HG02588 (cell line): Measurements from ENCODE around the gene IRX2.

Experiments
- ATAC-seq: cut with Tn5 transposase; IDR thresholded peaks from one replicate; pipeline ENCODE4 v1.9.1; 2021; ENCODE audit warnings: mild to moderate bottlenecking, moderate library complexity; ENCODE audit not compliant: unreplicated experiment

Gene IRX2

DNA sequence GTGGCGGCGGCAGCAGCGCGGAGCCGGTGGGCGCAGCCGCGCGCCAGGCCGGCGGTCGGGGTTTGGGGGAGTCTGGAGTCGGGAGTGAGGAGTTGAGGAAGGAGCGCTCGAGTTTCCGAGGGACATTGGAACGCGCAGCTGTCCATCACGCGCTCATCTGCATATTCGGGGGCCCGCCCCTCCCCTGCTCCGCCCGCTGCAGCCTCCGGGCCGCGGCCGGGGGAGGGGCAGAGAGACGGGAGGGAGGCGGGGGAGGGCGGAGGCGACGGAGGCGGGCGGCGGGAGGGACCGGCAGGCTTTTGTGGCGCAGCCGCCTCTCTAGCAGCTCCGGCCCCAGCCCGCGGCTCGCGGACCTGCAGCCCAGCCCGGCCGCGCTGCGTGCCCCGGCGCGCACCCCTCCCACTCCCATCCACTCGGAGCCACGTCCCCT, at the start of gene IRX2:
Gene IRX2, minus strand, starts transcription at position 86 of the 430 bp plus-strand sequence. CDS start 264 bp downstream, outside the sequence.
- ATAC-seq: no peak

- ATAC-seq: no peak
Measured at GRCh38 chr5:2800035-2800434, 48.6 kb upstream of the IRX2 start.

GRCh38 chr5:2797981-2798380, 46.5 kb upstream of the IRX2 start:
- no peak for ATAC-seq

DNA sequence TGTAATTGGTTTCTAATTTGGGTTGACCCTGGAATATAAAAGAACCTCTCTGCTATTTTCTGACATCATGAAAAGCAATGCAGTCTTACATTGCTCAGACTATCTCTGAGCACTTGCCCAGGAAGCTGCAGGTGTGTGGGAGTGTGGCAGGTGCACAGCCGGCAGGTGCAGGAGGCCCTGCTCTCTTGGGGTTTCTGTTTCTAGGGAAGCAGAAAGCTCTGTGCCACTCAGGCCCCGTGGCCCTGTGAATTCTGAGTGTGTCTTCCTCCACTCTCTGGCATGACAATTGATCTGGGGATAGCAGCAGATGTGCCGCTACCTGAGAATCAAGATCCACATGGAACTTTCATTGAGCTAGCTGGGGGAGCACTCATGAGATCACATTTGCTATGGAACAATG, 45.7 kb upstream of the IRX2 start:
- ATAC-seq: no peak

- no peak for ATAC-seq
Measured at GRCh38 chr5:2783223-2783622, 31.7 kb upstream of the IRX2 start.

DNA sequence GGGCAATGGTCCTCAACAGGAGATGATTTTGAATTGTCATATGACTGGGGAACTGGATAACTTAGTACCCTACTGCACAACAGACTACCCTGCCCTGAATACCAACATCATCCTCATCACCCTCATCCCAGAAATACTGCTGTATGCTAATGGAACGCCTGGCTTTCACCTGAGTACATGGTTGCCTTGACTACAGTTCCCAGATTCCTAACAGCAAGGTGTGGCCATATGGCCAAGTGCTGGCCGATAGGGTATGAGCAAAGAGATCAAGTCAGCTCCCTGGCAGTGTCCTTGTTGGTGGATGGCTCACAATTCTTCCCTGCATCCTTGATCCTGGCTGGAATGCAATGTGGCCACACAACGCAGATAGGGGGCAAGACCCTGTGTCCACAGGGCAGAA, 31.2 kb upstream of the IRX2 start:
- no peak for ATAC-seq

DNA sequence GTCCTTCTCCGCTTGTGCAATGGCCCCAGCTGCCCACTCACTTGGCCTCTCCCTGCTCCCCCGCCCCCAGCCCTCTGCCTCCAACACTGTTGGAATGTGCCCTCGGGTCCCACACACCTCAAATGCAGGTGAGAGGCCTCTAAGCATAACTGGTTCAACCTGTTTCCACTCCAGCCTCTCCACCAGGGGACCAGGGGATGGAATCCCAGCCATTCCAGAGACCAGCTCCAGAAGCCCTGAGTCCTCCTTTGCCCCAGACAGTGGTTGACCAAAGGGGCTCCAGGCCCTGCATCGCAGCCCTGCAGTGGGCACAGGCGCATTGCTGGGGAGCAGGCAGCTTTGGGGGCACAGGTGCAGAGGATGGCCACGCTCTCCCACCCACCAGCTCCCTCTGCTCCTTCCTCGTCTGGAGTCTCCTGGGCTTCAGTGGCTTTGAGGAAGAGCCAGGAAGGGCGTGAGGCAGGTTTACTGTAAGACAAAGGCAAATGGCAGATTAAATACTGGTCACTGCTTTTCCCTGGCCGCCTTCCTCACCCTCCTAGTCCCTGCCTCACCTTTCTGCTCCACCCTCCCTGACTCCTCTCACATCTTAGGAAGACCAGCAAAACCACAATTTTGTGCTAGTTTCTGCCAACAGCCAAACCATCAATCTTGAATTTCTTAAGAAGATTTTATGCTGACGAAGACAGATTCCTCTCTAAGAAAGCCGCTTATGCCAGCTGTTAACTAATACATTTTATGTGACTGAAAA, 29.1 kb upstream of the IRX2 start:
- no peak for ATAC-seq

DNA sequence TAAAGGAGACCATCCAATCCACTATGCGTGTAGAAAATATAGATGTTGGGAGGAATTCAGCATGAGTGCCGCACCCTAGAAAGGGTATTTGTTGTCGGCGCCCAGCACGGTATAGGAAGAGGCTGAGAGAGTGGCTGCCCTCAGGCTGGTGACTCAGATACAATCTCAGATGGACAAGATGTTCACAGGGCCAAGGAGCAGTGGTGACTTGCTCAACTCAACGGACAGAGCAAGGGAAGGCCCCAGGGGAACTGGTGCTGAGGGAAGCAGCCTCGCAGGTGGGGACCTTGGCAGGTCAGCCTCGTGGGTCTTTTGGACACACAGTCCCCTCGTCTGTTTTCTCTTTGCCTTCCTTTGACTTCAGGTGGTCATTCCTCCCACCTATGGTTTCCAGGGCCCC, 28.0 kb upstream of the IRX2 start:
- no peak for ATAC-seq

DNA sequence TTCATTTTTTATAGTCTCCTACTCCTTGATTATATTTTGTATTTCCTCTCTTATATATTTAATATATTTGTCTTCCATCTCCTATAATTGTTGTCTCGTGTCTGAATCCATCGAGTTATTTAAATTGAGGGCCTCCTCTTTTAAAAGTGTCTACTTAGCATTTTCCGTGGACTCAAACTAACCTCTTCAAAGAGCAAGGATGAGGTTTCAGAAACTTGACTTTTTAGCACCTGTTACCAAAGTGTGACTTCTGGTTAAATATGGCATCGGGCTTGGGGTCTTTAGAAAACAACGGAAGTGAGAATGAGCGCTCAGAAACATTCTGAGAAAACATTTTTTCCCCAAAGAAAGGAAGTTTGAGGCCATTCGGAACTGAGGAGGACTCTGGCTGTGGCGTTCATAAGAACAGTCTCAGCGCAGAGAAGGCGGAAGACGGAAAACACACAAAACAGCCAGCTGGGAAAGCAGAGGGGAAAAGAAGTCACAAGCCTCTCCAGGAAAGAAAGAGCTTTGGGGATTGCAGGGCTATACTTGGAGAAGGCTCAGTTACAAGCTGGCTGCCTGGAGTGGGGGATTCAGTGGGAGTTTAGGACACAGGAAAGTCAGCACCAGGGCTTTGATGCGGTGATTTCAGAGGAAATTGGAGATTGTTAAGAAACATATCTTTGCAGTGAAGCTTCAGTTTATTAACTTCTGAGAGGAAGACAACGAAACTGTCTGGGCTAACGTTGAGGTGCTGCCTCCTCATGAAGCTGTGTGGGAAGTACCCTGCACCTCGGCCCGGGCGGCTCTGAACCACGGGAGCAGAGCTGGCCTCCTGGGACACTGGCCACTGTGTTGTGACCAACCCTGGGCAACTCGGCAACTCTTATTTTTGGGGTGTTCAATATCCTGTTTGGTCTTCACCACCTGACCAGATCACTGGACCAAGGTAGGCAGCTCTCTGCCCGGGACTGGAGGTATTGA, 25.1 kb upstream of the IRX2 start:
- ATAC-seq: no peak

GRCh38 chr5:2773327-2773726, 21.9 kb upstream of the IRX2 start:
- no peak for ATAC-seq

GRCh38 chr5:2767089-2767488, 15.6 kb upstream of the IRX2 start:
- ATAC-seq: no peak

GRCh38 chr5:2764581-2764980, 13.1 kb upstream of the IRX2 start:
- ATAC-seq: no peak

DNA sequence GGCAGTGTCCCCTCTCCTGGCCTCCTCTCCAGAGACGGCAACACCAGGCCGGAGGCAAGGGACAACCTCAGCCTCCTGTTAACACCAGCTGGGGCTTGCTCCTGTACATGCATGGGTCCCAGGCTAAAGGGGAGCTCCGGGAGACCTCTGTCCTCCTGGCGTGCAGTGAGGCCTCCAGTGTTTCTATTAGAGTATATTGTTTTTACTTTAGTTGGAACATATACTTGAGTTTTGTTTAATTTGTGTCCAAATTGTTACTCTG, 12.0 kb upstream of the IRX2 start:
- no peak for ATAC-seq

DNA sequence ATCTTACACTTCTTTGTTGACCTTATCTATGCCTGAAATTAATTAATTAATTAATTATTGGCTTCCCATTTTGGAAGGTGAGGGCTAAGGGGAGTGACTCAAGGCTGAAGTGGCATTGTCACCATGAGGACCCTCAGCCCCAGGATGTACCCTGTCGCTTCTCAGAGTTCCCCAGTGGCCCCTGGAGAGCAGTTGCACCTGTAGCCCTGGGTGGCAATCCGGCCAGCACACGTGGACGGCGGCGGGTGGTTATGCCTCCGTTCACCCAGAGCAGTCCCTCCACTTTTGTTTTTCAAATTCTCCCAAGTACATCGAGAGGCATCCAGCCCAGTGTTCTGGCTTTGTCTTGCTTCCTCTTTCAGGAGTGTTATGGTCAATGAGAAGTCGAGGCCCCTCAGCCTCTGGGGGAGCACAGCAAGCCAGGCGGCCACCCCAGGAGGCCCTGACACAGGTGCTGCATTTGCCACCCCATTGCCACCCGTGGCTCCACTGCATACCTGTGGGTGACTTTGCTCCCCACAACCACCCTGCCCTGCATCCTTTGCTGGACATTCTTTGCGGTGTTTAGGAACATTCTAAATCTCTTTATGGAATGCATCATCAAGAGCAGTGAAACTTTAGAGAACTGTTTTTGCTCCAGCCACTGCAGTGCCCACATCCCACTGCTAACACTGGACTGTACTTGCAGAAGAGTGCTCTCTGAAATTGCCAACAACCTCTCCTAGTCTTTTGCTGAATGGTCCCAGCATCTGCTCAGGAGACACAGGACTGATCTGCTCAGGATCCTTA, 11.5 kb upstream of the IRX2 start:
- ATAC-seq: no peak

DNA sequence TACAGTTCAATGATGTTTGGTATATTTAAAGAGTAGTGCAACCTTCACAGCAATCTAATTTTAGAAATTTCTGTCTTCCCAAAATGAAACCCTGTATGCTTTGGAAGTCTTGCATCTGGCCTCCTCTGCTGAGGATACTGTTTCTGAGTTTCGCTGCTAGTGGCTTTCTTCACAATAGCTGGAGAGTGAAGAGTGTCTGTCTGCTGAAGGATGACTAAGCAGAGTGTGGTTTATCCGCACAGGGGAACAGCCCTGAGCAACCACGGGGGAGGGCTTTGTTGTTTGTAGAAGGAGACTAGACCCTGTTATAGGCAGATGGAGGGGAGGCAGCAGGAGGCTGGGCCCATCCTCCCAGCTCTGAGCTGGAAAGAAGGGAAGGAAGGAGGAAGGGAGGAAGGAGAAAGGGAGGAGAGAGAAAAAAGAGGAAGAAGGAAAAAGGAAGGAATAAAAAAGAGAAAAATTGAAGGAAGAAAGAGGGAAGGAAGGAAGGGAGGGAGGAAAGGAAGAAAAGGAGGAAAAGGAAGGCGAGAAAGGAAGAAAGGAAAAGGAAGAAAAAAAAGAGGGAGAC, 10.5 kb upstream of the IRX2 start:
- ATAC-seq: no peak

GRCh38 chr5:2759696-2760461, 8.4 kb upstream of the IRX2 start:
- no peak for ATAC-seq

DNA sequence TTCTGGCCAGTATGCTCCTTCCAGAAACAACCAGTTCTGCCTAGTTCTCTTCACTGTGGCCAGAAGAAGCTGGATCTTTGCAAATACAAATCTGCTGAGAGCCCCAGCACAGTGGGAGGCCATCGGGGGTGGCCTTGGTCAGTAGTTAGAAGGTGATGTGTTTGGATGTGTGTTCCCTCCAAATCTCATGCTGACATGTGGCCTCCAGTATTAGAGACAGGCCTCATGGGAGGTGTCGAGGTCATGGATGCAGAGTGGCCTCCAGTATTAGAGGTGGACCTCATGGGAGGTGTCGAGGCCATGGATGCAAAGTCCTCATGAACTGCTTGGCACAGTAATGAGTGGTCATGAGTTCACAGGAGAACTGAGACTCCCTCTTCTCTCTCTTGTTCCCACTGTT, 7.6 kb upstream of the IRX2 start:
- no peak for ATAC-seq

DNA sequence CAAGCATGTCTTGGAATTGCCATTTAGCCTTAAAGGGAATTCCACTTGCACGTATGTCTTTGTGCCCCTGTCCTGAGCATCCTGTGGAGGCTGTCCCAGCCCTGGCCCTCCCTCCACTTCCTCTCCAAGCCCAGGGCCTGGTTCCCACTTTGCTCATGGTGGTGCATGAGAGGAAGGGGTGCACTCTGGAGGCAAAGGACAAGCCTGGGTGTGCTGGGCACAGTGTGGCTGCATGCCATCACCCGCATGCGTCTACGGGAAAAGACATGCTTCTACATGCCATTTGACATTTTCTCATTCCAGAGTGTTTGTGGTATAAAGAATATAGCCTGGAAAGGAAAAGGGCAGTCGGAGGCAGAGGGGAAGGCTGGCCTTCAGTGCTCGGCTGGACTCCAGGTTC, 7.2 kb upstream of the IRX2 start:
- ATAC-seq: no peak

DNA sequence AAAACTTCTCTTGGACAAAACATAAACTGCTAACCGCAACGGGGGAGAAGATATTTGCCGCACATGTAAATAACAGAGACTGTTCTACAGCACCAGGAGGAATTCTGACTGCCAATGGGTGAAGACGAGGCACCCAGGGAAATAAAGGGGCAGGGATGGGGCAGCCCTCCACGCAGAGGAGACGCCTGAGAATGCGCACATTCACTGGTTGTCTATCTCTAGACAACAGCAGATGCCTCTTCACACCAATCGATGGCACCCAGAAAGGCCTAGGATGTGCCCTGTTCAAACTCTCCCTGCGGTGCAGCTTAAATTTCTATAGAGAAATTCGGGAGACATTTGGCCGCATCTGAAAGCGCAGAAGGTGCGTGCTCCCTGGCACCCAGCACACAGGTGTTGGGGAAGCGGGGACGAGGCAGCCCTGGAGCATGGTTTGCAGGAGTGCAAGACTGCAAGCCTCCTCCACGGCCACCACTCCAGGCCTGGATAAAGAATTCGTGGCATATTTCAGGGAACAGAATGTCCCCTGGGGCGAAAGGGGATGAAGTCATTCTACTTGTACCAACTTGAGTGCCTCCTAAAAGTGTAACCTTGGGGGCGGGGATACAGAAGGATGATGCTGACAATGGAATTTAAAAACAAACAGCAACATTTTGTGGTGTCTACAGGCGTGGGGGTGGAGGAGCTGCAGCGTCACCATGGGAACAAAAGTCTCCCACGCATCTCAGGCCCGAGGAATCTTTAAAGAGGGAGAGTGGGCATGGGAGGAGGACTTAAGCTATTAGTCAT, 6.3 kb upstream of the IRX2 start:
- no peak for ATAC-seq
